Activated B cell treated with CpG ODN at 0.5 μM for 24 hours (primary cell): ENCODE data around the gene LRP2. TPM values are rescaled to one million over a fixed set of nuclear protein-coding genes. Genes with fewer than 3 reads are reported as not detected.

Experiments used
- ATAC-seq: fragments of 200-7000 bp; cut with Tn5 transposase; one replicate; pipeline ENCODE4 v1.10.0; 2021; ENCODE audit warnings: low read depth, mild to moderate bottlenecking, moderate library complexity
- CTCF ChIA-PET: fragments of 350-600 bp; sonication (Branson Sonifier 250); formaldehyde crosslinking; loops from one replicate; lab custom pipeline; 2021; ENCODE audit warnings: antibody characterized with exemption; lab: Charles Lee
- POLR2A ChIA-PET: fragments of 350-600 bp; sonication (Branson Sonifier 250); formaldehyde crosslinking; loops from one replicate; lab custom pipeline; 2021; ENCODE audit warnings: antibody characterized with exemption; lab: Charles Lee
- DNase-seq: peaks from one replicate; pipeline ENCODE4 v3.0.0; 2022
- H3K27ac Mint-ChIP-seq: one replicate; pipeline ENCODE4 v1.8.0; 2020; ENCODE audit warnings: mixed read lengths
- H3K27me3 Mint-ChIP-seq: one replicate; pipeline ENCODE4 v1.8.0; 2021; ENCODE audit warnings: mixed read lengths
- H3K36me3 Mint-ChIP-seq: one replicate; pipeline ENCODE4 v1.8.0; 2021; ENCODE audit warnings: low read depth, mixed read lengths
- H3K4me1 Mint-ChIP-seq: one replicate; pipeline ENCODE4 v1.8.0; 2021; ENCODE audit warnings: mixed read lengths
- H3K4me3 Mint-ChIP-seq: one replicate; pipeline ENCODE4 v1.8.0; 2020; ENCODE audit warnings: mild to moderate bottlenecking, mixed read lengths
- H3K9me3 Mint-ChIP-seq: one replicate; pipeline ENCODE4 v1.8.0; 2020; ENCODE audit warnings: mixed read lengths
- intact Hi-C: fragments of 100-400 bp; cut with micrococcal nuclease; formaldehyde crosslinking; loops from one replicate; pipeline ENCODE4 v1.15.1; 2024
- total RNA-seq: library from RNA; stranded (reverse); gene quantifications from 2 replicates; pipeline ENCODE4 v1.2.3, GENCODE V29; 2022
- TF ChIP-seq, protein P1 (sequence below): fragments of 200-600 bp; IDR thresholded peaks from one replicate; pipeline ENCODE4 v1.8.0; 2022; ENCODE audit warnings: antibody characterized with exemption, mild to moderate bottlenecking

LRP2 gene
- total RNA-seq, 1 donor from 2014 or later: not detected

GRCh38 chr2:169160926-169161481 is 201.3 kb downstream of the LRP2 start:
- no peak overlapping the region for H3K4me3 Mint-ChIP-seq
- TF ChIP-seq, protein P1, sequence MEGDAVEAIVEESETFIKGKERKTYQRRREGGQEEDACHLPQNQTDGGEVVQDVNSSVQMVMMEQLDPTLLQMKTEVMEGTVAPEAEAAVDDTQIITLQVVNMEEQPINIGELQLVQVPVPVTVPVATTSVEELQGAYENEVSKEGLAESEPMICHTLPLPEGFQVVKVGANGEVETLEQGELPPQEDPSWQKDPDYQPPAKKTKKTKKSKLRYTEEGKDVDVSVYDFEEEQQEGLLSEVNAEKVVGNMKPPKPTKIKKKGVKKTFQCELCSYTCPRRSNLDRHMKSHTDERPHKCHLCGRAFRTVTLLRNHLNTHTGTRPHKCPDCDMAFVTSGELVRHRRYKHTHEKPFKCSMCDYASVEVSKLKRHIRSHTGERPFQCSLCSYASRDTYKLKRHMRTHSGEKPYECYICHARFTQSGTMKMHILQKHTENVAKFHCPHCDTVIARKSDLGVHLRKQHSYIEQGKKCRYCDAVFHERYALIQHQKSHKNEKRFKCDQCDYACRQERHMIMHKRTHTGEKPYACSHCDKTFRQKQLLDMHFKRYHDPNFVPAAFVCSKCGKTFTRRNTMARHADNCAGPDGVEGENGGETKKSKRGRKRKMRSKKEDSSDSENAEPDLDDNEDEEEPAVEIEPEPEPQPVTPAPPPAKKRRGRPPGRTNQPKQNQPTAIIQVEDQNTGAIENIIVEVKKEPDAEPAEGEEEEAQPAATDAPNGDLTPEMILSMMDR: no peak
- no peaks in the 10 kb centered on the region for H3K9me3 Mint-ChIP-seq
- ChIA-PET POLR2A (no interaction called here), CTCF (no interaction called here)
- ATAC-seq: no peak
- intact Hi-C loops: no loop called here
- DNase-seq: no peak
- H3K36me3 Mint-ChIP-seq: no peaks in the 10 kb centered on the region
- H3K4me1 Mint-ChIP-seq: no peaks in the 10 kb centered on the region
- no peak overlapping the region for H3K27ac Mint-ChIP-seq
- peaks cover 3% of the 10 kb centered on the region for H3K27me3 Mint-ChIP-seq

DNA sequence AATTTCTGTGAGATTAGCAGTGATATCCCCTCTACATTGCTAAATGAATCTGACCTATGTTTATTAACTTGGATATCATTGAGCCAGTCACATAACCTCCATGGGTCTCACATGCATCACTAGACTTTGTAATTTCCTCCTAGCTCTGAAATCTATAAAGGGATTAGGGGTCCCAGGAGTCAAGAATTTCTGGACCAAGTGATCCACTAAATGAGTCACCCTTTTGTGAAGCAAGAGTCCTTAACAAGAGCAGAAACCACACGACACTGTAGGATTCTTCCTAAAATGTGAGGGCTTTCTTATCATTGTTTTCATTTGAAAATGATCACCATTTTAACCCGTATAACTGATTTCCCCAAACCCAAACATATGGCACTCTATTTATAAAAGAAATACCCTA is 202.6 kb downstream of the LRP2 start:
- DNase-seq (no peak), ATAC-seq (no peak)
- POLR2A ChIA-PET: no interaction called here
- H3K4me3 Mint-ChIP-seq: no peak overlapping the region
- TF ChIP-seq, protein P1: no peak
- H3K27me3 Mint-ChIP-seq: no peaks in the 10 kb centered on the region
- H3K4me1 Mint-ChIP-seq: no peaks in the 10 kb centered on the region
- H3K27ac Mint-ChIP-seq: no peak overlapping the region
- H3K9me3 Mint-ChIP-seq: no peaks in the 10 kb centered on the region
- intact Hi-C loops: no loop called here
- no peaks in the 10 kb centered on the region for H3K36me3 Mint-ChIP-seq
- CTCF ChIA-PET: no interaction called here

DNA sequence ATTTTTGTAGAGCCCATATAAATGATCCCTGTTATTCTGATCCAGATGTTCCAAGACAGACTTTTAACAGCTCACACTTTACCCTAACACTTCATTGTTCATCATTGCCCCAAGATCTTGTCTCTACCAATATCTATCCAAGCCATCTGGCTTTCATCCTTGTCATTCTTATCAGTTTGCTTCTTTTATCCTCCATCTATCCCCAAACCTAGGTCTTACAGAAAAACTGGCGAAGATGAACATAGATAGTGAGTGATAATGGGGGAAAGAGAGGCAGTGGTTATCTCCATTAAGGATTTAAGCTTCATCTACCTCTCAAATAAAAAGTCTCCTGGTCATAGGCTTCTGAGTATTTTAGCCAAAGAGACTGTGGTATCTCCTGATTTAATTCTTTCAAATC is 203.5 kb downstream of the LRP2 start:
- DNase-seq (no peak), ATAC-seq (no peak)
- H3K9me3 Mint-ChIP-seq: peaks cover 3% of the 10 kb centered on the region
- H3K27ac Mint-ChIP-seq: no peak overlapping the region
- ChIA-PET POLR2A (no interaction called here), CTCF (no interaction called here)
- TF ChIP-seq, protein P1: no peak
- no peaks in the 10 kb centered on the region for H3K4me1 Mint-ChIP-seq
- no peaks in the 10 kb centered on the region for H3K36me3 Mint-ChIP-seq
- intact Hi-C loops: no loop called here
- H3K4me3 Mint-ChIP-seq: no peak overlapping the region
- H3K27me3 Mint-ChIP-seq: no peaks in the 10 kb centered on the region

DNA sequence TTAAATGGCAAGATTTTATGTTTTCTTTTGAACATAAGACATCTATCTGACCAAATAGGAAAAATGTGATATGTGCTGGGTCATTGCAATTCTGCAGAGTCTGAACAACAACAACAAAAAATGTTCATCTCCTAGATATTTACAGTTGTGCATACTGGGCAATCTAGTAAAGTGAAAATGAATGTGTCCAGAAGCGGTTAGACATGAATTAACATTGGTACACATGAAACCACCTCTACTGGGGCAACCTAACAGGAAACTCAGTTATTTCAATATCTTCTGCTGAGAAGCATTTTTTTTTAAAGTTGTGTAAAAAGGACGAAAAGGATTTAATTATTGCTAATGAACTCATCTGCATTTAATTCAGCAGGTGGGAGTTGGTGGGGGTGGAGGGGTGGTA is 216.1 kb downstream of the LRP2 start:
- Mint-ChIP-seq H3K9me3 (no peaks in the 10 kb centered on the region), H3K36me3 (no peaks in the 10 kb centered on the region), H3K27me3 (no peaks in the 10 kb centered on the region), H3K4me3 (no peak overlapping the region), H3K27ac (no peak overlapping the region), H3K4me1 (peaks cover 3% of the 10 kb centered on the region)
- no peak for DNase-seq
- intact Hi-C loops: no loop called here
- POLR2A ChIA-PET: no interaction called here
- TF ChIP-seq, protein P1: no peak
- CTCF ChIA-PET: interaction anchor here (1.0 kb wide), 1 partner anchor 15 kb away, joined by 6 read pairs; no protein-coding TSS in a partner anchor
- no peak for ATAC-seq

DNA sequence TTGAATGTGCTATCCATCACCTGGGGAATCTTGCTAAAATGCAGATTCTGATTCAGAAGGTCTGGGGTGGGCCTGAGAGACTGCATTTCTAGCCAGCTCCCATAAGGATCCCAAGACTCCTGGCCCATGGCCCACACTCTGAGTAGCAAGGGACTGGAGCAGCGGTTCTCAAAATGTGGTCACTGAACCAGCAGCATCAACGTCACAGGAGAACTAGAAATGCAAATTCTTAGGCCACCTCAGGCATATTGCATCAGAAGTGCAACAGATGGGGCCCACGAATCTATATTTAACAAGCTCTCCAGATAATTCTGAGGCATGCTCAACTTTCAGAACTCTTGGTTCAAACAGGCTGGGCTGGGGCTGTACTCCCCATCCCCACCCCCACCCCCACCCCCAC is 218.3 kb downstream of the LRP2 start:
- CTCF ChIA-PET: interaction anchor here (1.1 kb wide), 1 partner anchor 12 kb away, joined by 5 read pairs; no protein-coding TSS in a partner anchor
- Mint-ChIP-seq H3K9me3 (no peaks in the 10 kb centered on the region), H3K4me3 (no peak overlapping the region), H3K27me3 (no peaks in the 10 kb centered on the region), H3K27ac (no peak overlapping the region), H3K4me1 (peaks cover 3% of the 10 kb centered on the region), H3K36me3 (no peaks in the 10 kb centered on the region)
- POLR2A ChIA-PET: no interaction called here
- ATAC-seq (no peak), DNase-seq (no peak)
- TF ChIP-seq, protein P1: no peak
- intact Hi-C loops: no loop called here
